ENCODE data around the gene N4BP3.
A peak's percentile ranks its signal among the peaks of the same experiment; 100 is the strongest.

N4BP3 gene

DNA sequence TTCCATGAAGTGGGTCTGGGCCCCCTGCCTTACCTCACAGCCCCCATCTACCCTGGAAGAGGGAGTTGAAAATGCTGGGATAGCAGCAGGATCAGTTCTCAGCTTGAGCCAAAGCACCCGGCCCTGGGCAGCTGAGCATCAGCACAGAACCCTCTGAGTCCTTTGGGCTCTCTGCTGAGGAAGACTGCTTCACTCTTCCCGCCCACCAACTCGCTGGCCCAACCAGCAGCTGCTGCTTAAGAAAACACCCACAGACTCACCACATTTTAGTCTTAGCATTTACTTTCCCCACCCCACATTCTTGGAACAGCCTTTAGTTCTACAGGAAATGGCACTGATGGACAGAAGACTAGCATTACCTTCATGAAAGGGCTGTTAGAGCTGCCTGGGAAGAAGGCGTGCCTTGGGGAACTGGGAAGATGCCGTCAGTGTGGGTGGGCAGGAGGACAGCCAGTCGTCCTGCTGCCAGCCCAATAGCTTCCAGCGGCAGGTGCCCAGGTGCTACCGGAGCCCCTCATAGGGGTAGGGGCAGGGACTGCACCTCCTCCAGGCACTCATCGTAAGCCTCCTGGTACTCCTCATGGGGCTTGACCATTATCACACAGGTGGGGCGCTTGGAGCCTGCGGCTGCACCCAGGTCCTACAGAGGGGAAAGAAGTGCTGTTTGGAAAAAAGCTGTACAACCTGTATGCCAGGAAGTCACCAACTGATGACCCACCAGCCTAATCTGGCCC lies 36.0 kb downstream of the N4BP3 start:
- TF ChIP-seq, protein P1, sequence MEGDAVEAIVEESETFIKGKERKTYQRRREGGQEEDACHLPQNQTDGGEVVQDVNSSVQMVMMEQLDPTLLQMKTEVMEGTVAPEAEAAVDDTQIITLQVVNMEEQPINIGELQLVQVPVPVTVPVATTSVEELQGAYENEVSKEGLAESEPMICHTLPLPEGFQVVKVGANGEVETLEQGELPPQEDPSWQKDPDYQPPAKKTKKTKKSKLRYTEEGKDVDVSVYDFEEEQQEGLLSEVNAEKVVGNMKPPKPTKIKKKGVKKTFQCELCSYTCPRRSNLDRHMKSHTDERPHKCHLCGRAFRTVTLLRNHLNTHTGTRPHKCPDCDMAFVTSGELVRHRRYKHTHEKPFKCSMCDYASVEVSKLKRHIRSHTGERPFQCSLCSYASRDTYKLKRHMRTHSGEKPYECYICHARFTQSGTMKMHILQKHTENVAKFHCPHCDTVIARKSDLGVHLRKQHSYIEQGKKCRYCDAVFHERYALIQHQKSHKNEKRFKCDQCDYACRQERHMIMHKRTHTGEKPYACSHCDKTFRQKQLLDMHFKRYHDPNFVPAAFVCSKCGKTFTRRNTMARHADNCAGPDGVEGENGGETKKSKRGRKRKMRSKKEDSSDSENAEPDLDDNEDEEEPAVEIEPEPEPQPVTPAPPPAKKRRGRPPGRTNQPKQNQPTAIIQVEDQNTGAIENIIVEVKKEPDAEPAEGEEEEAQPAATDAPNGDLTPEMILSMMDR (IDR thresholded peaks at IDR 0.05; ENCODE audit: low read depth, low read length) = no peak
- TF ChIP-seq, protein P2, sequence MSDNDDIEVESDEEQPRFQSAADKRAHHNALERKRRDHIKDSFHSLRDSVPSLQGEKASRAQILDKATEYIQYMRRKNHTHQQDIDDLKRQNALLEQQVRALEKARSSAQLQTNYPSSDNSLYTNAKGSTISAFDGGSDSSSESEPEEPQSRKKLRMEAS (IDR thresholded peaks at IDR 0.05; ENCODE audit: low read depth, low read length) = no peak
- TF ChIP-seq MYC (IDR thresholded peaks at IDR 0.05; ENCODE audit: low read depth, low read length) (no peak), POLR2A (IDR thresholded peaks at IDR 0.05; ENCODE audit: extremely low read depth, insufficient read length) (no peak)
- no peak overlapping the region for H3K4me3 ChIP-seq (ENCODE audit: low read depth, low read length)
- DNase-seq (ENCODE audit: low read depth) = no peak

DNA sequence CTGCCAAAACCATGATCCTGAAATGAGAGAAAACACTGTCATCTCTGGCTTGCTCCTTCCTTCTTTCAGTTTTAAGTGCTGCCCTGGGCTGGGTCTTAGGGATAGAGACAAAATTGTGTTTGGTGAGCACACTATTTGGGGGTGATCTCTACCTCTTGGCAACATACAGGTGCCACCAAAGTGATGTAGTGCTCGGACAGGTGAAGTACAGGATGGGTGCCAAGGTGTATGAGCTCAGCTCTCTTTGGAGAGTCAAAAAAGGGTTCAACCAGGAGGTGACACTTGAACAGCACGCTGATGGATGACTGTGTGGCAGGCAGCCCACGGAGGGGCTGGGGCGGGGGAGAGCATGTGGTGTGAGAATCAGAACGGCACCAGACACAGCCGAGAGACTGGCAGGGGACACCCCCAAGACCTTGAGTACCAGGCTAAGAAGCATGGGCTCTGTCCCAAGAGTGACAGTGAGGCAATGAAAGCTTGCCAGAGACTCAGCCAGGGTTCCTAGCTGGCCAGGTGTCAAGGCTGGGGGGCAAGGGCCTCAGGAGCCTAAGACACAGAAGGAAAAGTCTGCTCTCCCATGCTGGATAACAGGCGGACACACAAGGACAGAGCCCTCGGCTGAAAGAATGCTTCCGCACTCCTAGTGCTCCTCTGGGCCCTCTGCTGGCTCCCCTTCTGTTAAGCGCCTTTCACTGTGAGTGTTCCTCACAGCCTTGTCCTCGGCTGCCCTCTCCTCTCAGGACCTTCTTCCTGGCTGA lies 37.8 kb downstream of the N4BP3 start:
- no peak overlapping the region for H3K4me3 ChIP-seq (ENCODE audit: low read depth, low read length)

DNA sequence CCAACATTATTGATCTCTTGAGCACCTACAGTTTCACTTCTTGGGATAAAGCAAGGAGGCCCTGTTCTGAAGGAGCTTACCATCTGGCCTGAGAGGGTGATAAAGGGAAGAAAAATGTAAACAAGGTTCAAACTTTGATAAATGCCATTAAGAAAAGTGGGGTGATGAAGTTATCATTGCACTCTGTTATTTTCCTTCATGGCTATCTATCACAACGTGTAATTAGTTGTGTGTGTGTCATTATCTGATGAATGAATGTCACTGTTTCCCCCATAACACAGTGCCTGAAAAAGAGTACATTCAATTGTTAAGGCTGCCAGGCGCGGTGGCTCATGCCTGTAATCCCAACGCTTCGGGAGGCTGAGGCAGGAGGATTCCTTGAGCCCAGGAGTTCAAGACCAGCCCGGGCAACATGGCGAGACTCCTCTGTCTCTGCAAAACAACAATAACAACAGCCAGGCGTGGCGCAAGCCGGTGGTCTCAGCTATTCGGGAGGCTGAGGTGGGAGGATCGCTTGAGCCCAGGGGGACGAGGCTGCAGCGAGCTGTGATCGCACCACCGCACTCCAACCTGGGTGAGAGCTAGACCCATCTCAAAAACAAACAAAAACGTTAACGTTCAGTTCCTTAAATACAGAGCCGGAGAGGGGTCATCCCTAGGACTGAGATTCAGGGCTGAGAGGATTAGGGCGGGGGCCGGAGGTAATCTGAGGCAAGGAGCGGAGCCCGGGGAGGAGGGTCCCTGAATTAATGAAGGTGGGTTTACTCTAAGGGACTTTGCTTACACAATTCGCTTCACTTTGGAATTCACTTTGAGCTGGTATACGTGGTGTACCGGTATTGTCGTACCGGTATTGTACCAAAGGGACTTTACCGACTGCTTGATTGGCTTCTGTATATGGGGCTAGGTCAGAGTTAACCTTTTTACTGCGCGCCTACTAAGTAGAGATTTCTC lies 39.4 kb downstream of the N4BP3 start:
- DNase-seq (ENCODE audit: low read depth) = no peak
- TF ChIP-seq, protein P2 (IDR thresholded peaks at IDR 0.05; ENCODE audit: low read depth, low read length) = no peak
- TF ChIP-seq POLR2A (IDR thresholded peaks at IDR 0.05; ENCODE audit: extremely low read depth, insufficient read length) = no peak
- no peak for TF ChIP-seq MYC (IDR thresholded peaks at IDR 0.05; ENCODE audit: low read depth, low read length)
- TF ChIP-seq, protein P1 (IDR thresholded peaks at IDR 0.05; ENCODE audit: low read depth, low read length) = no peak
- H3K4me3 ChIP-seq (ENCODE audit: low read depth, low read length) = peak overlapping the region; percentile 88

More for the DNA sequence above, 37.8 kb downstream of the N4BP3 start:
- TF ChIP-seq, protein P2 (IDR thresholded peaks at IDR 0.05; ENCODE audit: low read depth, low read length) = no peak
- TF ChIP-seq POLR2A (IDR thresholded peaks at IDR 0.05; ENCODE audit: extremely low read depth, insufficient read length) = no peak
- TF ChIP-seq, protein P1 (IDR thresholded peaks at IDR 0.05; ENCODE audit: low read depth, low read length) = no peak
- no peak for TF ChIP-seq MYC (IDR thresholded peaks at IDR 0.05; ENCODE audit: low read depth, low read length)
- DNase-seq (ENCODE audit: low read depth) = no peak

DNA sequence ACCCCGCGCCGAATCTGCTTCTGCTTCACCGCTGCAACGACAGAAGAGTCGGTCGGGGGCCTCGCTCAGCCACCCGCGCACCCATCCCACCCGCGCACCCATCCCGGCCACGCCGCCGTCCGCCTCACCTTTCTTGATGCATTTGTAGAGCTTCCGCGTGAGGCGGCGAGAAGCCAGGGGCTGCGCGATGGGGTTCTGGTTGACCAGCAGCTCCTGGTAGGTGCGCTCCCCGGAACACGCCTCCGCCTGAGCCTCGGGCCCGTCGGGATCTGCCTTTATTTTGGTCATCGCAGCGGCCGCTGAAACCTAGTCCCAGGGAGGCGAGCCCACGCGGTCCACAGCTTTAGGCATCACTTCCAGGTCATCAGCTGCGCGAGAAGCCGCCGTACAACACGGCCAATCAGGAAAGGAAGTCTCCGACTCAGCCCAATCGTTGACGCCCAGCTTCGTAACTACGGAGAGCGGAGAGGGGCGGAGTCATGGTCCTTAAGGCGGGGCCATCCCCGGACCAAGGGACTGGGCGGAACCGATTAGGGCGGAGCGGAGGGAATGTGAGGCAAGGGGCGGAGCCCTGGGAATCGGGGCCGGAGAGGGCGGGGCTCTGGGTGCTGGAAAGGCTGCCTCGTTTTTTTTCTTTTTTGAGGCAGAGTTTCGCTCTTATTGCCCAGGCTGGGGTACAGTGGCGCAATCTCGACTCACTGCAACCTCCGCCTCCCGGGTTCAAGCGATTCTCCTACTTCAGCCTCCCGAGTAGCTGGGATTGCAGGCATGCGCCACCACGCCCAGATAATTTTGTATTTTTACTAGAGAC lies 40.4 kb downstream of the N4BP3 start, which contains the start of gene NHP2:
TSS of gene NHP2 (minus strand) at position 356 of the 811 bp plus-strand sequence. CDS start at position 288, 68 bp downstream.
- DNase-seq (ENCODE audit: low read depth) = peak; percentile 98
- TF ChIP-seq, protein P1 (IDR thresholded peaks at IDR 0.05; ENCODE audit: low read depth, low read length) = no peak
- TF ChIP-seq MYC (IDR thresholded peaks at IDR 0.05; ENCODE audit: low read depth, low read length) (peak; percentile 68; the same call in 1 of the 2 replicates), POLR2A (IDR thresholded peaks at IDR 0.05; ENCODE audit: extremely low read depth, insufficient read length) (peak; percentile 29)
- TF ChIP-seq, protein P2 (IDR thresholded peaks at IDR 0.05; ENCODE audit: low read depth, low read length) = peak; percentile 87
- H3K4me3 ChIP-seq (ENCODE audit: low read depth, low read length) = peak within 1 kb of the TSS; percentile 88

Measured in NB4 (cell line).